H4 (cell line): Measurements from ENCODE around the gene MKI67. TPM values are rescaled to one million over a fixed set of nuclear protein-coding genes. Genes with fewer than 3 reads are reported as not detected.

ENCODE experiments used
- DNase-seq: peaks from one replicate; pipeline ENCODE4 v3.0.0-alpha.2; 2015; ENCODE audit warnings: low spot score
- total RNA-seq: library from RNA; depleted of rRNA; stranded (reverse); fragments of >200 nt; shearing (Covaris generic); gene quantifications from 2 replicates; pipeline ENCODE4 v1.2.3, GENCODE V29; 2014

MKI67 gene
- total RNA-seq, 1 experiment from 2014 or later, result 33.3 TPM

DNA sequence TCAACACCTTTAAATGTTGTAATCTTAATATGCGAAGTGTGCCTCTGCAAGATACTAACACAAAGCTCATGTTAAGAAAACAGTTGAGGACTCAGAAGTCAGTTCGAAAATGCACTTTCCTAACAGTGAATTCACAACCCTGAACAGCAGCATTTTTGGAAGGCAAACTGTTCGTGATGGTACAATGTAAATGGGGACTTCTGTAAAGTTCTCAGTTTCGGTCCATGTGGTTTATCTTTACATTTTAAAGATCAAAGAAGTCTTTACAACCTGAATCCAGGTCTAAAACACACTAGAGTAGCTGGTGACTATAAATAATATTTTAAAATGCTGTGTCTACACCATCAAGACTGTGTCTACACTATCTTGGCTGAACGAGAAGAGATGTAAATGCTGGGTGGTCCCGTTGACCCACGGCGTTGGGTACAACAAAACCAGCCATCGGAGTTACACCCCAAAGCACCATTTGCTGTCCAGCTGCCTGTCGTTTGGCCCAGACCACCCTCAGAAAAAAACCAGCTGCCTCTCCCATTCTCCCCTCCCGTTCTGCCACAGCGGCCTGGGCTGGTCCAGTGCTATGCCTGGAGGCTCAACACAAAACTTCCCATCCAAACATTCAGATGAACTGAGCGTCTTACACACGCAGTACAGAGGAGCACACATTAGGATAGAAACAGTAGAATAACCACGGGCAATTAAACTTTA is 42.9 kb downstream of the MKI67 start:
- no peak for DNase-seq

DNA sequence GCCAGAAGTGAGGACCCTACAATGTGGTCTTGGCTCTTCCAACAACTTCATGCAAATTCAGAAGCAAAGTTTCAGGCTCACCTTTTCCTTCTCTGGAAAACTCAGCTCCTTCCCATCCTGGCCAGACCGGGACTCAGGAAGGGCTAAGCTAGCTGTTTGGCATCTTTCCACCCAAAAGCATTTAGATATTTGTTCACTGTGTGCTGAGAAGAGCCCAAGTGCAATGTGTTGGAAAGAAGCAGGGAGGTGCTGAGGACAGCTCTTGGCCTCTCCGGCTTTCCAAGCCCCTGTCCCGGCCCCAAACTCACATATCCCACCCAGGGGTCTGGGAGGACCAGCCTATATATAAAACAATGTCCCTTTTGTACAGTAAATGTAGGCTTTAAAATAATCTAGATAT is 44.5 kb downstream of the MKI67 start:
- DNase-seq, result no peak

DNA sequence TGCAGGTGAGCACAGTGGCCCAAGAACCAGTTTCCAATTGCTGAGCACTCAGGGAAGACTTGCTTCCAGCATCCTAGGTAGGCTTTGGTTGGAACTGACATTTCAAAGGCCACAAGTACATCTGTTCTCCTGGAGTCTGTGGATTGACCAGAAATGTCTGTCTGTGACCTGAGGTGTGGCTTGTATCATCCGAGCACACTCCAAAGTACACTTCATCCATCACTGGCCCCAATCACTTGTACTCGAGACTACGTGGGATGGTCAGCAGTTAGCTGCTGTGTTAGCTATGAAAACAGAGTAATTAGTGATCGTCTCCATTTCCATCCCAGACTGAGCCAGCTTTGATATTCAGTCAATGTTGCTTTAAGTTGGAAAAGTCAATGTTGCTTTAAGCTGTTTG is 45.0 kb downstream of the MKI67 start:
- DNase-seq, result no peak

DNA sequence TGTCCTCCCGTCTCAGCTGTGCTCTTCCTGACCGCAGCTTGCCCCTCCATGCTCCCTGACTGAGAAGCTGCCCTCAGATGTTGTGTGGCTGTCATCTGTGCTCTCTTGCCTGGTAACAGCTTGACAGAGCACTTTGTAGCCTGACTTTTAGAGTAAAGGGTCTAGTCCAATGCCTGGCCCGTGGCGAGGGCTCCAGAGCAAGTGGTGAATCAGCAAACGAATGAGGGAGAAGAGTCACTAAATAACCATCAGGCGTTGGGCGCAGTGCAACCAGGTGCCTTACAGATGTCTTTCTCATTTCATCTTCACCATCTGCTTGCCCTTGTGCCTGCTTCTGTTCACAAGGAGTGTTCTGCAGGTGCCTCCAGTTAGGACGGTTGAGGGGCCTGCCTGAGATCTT is 45.6 kb downstream of the MKI67 start:
- no peak for DNase-seq

DNA sequence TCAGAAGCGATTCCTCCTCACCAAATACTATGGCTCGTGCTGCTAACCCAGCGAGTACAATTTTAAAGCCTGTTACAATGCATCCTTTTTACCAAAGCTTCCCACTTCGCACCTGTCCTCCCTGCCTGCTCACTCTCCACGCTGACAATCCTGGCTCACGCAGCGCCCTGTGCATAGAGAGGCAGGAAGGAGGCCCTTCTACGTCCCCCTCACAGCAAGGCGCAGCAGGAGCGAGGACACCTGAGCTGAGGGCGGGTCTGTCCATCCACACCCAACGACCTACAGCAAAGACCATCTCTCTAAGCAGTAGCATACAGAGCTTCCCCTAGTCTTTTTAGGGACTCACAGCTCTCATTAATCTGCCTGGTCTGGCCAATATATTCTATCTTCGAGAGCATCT is 46.0 kb downstream of the MKI67 start:
- no peak for DNase-seq

DNA sequence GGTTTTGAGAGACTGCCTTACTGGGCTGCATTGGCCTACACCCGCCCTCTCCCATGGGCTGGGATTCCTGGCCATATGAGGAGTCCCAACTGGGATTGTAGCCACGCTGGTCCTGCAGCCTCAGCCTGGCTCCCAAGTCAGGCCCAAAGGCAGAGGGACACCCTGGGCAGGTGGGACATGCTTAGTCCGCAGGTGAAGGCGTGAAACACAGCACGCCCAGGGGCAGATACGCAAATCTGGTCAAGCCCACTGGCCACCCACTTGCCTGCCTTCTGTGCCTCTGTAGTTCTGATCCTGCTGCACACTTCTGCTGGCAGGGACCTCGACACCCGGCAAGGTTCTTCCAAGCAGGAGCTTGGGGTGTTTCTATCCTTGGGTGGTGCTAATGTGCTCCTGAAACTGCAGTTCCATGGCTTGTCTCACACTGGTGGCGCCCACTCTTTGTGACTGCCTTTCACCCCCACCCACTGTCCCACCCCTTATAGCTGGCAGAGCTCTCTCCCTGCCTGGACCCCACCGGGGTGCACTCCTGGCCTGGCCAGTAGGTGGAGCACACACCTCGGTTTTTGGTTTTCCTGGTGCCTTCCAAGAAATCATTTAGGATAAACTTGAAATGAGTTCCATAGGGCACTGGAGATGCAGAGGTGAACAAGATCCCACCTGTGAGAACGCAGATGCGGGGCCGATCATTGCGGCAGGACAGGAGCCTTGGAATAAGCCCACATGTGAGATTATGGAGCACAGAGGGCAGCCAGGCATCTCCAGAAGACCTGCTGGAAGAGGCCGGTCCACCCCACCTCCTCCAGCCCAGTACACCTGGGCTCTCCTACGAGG is 47.9 kb downstream of the MKI67 start:
- no peak for DNase-seq

DNA sequence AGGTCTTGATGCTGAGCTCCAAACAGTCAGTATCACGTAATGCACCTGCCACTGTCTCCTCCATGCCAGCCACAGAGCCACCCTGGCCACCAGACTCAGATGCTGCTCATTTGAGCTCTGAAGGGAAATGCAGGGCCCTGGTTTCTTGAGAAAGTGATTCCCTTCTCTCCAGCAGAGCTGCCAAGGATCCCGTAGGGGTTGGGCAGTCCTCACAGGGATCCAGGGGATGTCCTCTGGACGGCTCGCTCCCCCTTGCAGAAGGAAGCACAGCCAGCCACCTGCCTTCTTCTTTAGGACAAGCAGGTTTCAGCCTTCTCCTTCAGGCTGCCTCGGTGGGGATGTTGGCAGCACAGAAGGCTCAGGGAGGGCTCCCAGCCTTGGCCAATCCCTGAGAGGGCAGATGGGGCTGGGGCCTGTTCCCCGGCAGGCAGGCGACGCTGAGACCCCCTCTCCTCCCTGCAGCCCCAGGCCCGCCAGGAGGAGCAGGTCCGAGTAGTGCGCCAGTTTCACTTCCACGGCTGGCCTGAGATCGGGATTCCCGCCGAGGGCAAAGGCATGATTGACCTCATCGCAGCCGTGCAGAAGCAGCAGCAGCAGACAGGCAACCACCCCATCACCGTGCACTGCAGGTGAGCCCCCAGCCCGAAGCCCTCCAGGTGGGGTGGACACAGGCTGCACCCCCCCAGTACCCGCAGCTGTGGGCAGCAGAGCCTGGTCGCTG is 48.9 kb downstream of the MKI67 start:
- DNase-seq, result no peak

DNA sequence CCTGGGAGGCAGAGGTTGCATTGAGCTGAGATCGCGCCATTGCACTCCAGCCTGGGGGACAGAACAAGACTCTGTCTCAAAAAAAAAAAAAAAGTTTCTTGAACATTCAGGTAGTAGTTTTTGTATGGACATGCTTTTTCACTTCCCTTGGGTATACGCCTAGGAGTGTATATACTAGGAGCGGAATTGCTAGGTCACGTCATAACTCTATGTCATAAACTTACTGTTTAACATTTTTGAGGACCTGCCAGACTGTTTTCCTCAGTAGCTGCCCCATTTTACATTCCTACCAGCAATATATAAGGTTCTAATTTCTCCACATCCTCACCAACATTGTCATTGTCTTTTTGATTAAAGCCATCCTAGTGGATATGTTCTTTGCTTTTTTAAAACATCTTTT is 51.6 kb downstream of the MKI67 start:
- DNase-seq, result no peak

DNA sequence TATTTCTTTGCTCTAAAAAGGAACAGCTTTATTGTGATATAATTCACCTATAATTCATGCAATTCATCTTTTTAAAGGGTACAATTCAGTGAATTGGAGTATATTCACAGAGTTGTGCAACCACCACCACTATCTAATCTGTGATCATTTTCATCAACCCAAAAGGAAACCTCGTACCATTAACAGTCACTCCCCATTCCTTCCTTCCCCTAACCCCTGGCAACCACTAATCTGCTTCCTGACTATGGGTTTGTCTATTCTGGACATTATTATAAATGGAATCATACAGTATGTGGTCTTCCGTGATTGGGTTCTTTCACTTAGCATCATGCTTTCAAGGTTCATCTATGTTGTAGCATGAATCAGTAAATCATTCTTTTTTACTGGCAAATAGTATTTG is 52.3 kb downstream of the MKI67 start:
- DNase-seq, result no peak

DNA sequence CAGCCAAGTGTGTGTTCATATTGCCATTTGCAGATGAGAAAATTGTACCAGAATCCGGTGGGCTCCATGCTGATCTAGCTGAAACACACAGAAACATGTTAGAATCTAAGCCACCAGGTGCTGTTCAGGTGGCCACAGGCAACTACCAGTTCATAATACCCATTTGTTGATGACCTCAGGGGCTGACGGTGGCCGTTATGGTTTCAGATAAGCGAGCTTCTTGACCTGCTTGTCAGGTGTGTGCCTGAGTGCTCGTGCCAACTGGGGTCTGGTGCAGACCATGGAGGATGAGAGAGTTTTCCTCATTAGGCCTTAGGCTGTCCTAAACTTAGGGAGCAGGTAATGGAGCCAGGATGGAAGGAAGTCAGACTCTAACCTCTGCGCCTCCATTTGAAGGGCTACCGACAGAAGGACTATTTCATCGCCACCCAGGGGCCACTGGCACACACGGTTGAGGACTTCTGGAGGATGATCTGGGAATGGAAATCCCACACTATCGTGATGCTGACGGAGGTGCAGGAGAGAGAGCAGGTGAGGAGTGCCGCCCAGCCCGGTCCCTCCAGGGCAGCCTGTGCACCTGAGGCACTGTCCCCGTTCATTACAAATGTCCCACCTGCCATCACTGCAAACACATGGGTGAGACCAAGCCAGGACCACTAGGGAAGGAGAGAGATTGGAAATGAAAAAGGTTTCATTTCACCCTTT is 53.1 kb downstream of the MKI67 start:
- DNase-seq, result no peak

DNA sequence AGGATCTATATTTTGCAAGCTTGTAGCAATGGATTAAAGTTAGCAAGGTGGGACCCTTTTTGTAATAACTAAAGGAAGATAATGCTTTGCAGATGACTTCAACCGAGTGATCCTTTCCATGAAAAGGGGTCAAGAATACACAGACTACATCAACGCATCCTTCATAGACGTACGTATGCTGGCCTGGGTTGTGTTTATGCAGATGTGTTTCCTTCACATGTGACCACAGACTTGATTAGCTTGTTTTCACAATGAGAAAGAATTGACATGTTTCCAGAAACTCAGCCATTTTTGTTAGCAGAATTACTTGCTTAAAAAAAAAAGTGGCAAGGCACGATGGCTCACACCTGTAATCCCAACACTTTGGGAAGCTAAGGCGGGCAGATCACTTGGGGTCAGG is 54.2 kb downstream of the MKI67 start:
- no peak for DNase-seq

DNA sequence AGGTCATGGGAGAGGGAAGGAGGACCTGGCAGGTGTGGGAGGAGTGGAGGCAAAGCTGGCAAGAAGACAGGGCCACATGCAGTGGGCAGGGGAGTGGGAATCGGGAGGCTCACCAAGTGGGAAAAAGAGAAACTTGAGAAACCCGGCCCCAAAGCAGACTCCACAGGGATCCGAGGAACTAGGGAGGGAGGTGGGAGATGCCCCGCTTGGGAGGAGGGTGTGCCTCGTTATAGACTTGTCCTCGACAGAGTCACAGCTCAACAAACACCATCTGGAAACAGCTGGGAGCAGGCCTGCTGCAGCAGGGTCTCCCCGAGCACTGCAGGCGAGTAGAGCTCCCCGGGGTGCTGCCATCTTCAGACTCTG is 54.8 kb downstream of the MKI67 start:
- no peak for DNase-seq

DNA sequence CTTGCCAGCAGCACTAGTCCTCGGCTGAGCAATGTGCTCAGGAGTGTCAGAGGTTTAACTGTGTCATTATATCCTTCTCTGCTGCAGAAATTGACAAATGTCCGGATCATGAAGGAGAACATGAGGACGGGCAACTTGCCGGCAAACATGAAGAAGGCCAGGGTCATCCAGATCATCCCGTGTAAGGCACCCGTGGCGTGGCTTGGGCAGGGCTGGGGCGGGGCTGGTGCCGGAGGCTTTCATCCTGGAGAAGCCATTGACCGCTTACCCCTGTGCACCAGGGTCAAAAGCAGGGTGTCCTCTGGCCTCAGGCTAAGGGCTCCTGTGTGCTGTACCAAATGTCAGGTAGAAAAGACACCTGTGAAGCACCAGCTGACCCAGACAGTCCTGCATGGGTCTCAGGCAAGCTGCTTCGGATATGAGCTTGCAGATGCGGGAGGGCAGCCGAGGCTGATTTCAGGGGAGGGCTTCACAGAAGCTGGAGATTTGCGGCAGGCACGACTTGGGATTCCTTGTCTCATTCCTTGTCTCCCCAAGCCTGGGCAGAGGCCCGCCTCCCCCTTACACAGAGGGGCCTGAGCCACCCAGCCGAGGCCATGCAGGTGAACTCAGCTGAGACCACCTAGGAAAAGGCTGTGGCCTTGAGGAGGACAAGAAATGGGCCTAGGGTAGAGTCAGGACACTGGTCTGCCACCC is 55.4 kb downstream of the MKI67 start:
- DNase-seq, result no peak

DNA sequence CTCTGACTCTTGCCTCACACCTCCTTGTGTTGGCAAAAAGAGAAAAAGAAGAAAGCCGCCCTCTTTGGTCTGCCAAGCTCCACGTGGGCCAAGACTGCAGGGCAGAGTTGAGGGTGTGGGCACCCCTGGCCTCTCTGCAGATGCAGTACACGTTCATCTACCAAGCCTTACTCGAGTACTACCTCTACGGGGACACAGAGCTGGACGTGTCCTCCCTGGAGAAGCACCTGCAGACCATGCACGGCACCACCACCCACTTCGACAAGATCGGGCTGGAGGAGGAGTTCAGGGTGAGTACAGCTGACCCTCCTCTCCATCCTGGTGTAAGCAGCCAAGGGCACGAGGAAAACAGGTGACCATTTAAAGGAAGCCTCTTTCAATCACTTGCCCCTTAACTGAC is 56.1 kb downstream of the MKI67 start:
- no peak for DNase-seq

DNA sequence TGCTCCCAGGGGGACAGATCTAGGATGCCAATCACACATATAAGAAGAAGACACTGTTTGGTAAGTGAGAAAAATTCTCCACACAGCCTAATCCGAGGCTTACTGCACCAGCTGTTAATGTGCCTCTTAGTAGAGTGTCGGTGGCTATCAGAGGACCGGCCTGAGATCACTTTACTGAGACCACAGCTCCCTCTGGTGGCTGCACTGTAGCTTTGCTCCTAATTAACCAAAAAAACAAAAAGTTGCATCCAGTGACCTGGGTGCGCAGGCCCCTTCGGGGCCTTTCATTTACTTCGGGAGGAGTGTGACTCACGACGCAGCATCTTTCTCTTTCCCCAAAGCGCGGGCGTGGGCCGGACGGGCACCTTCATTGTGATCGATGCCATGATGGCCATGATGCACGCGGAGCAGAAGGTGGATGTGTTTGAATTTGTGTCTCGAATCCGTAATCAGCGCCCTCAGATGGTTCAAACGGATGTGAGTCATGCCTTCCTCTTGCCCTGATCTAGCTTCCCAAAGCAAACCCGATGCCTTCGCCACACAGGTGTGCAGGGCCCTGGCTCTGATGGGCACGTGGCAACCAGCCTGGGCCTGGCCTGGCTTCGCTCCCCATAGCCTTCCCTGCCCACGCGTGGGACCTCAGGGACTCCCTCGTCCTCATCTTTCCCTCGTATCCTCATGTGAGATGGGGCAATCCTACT is 56.7 kb downstream of the MKI67 start:
- peak; percentile 66 for DNase-seq

DNA sequence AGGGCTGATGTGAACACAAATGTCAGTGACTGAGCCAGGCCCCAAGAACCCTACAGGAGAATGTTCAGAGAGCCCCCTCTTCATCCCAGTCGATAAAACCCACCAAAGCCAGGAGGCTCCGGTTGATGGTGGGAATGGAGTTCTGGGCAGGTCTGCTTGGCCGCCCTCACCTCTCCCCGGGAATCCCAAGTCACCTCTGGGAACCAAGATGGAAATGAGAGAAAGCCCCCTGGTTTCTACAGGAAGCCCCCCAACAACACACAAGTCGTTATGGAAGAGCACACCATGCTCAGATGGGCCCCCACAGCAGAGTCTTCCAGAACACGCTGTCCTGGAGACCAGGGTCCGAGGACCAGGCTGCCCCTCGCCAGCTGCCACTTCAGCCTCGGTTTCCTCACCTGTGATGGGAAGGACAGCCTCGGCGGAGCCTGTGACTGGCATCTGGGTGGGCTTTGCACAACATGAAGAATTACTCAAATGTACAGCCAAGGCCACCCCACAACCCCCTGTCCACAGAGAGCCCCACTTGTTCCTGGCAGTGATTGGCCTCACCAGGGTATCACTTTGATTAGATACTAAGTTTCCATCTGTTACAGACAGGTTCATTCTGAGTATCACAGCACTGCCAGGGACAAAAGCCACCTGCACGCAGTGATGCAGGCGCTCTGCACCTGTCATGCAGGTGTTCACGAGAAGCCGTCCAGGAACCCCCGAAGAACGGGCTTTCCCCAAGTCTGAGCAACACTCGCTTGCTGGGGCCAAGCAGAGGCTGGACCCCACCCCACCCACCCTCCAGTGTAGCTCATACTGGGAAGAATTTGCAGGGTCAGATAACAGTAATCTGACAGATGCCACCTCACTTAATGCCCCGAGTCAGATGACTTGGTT is 57.6 kb downstream of the MKI67 start:
- no peak for DNase-seq

DNA sequence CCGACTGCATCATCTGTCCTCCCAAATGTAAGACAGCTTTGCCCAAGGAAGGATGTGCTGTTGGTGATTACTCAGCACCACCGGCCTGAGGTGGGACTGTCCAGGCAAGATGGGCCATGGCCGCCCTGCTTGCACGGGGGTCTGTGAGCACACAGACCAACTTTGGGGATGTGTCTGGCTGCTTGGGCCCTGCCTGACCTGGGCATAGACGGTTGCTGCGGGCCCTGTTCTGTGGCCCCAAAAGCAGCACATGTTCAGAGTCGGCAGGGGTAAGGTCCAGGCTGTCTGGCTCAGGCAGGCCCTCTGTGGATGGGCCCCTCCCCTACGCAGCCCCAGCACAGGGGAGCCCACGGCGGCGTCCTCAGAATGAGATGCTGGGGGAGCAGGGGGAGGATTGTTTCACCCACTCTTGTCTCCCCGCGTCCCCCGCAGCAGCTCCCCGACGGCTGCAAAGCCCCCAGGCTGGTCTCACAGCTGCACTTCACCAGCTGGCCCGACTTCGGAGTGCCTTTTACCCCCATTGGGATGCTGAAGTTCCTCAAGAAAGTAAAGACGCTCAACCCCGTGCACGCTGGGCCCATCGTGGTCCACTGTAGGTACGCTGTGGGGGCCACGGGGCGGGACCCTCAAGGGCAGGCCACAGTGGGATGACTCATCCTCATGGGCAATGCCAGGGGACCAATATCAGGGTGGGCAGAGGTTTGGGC is 58.4 kb downstream of the MKI67 start:
- no peak for DNase-seq

DNA sequence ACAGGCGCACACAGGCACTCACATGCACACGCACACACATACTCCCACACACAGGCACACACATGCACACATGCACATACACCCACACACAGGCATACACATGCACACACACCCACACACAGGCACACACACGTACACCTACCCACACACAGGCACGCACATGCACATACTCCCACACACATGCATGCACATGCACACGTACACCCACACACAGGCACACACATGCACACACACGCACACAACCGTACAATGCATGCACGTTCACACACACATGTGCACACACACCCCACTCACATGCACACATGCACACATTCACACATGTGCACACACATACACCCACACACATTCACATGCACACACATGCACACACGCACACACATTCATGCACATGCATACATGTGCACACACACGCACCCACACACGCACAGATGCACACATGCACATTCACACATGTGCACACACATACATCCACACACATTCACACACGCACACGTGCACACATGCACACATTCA is 59.3 kb downstream of the MKI67 start:
- DNase-seq, result no peak
